Uterus (tissue), 2 donors: ENCODE data around the gene ROBO2.

Experiments
- POLR2A ChIP-seq, 2 donors: fragments of 450-650 bp; IDR thresholded peaks; one replicate each; pipeline ENCODE4 v1.6.1; 2016; ENCODE audit warnings: antibody characterized with exemption in 2 of 2, mild to moderate bottlenecking in 1 of 2, moderate library complexity in 1 of 2
- TF ChIP-seq, protein P1 (sequence below), 4 experiments: fragments of 200-600 bp in 2 of 4; fragments of 450-650 bp in 2 of 4; sonication (generic) in 2 of 4; IDR thresholded peaks; one replicate each; pipeline ENCODE4 v1.5.1; 2016 to 2019; ENCODE audit warnings: antibody characterized with exemption in 4 of 4, mild to moderate bottlenecking in 2 of 4, moderate library complexity in 1 of 4

- TF ChIP-seq POLR2A (IDR thresholded peaks at IDR 0.05): no peak
- TF ChIP-seq, protein P1, sequence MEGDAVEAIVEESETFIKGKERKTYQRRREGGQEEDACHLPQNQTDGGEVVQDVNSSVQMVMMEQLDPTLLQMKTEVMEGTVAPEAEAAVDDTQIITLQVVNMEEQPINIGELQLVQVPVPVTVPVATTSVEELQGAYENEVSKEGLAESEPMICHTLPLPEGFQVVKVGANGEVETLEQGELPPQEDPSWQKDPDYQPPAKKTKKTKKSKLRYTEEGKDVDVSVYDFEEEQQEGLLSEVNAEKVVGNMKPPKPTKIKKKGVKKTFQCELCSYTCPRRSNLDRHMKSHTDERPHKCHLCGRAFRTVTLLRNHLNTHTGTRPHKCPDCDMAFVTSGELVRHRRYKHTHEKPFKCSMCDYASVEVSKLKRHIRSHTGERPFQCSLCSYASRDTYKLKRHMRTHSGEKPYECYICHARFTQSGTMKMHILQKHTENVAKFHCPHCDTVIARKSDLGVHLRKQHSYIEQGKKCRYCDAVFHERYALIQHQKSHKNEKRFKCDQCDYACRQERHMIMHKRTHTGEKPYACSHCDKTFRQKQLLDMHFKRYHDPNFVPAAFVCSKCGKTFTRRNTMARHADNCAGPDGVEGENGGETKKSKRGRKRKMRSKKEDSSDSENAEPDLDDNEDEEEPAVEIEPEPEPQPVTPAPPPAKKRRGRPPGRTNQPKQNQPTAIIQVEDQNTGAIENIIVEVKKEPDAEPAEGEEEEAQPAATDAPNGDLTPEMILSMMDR (IDR thresholded peaks at IDR 0.05): no peak
Measured at GRCh38 chr3:77446084-77446483, 406.2 kb downstream of the ROBO2 start.
